ENCODE results near the gene SAMM50.

Gene SAMM50

DNA sequence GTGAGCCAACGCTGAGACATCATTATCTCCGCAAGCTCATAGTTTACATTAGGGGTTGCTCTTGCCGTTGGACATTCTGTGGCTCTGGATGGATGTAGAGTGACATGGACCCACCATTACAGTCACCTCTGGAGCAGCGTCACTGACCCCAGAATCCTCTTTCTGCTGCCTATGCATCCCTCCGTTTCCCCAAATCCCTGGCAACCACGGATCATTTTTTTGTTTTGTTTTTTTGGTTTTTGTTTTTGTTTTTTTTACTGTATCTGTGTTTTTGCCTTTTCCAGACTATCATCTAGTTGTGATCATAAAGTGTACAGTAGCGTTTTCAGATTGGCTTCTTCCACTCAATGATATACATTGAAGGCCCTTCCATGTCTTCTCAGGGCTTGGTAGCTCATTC is 72.8 kb downstream of the SAMM50 start:
- no peak for DNase-seq (ENCODE audit: low read depth in 3 of 3, low spot score in 1 of 3)

DNA sequence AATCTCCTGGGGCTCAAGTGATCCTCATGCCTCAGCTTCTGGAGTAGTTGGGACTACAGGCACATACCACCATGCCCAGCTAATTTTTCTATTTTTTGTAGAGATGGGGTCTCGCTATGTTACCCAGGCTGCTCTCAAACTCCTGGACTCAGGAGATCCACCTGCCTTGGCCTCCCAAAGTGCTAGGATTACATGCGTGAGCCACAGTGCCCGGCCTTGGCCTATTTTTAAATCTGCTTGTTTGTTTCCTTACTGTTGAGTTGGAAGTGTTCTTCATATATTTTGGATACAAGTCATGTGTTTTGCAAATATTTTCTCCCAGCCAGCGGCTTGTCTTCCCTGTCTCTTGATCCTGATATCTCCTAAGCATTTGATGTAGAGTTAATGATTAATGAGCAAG is 73.8 kb downstream of the SAMM50 start:
- no peak for DNase-seq (ENCODE audit: low read depth in 3 of 3, low spot score in 1 of 3)

DNA sequence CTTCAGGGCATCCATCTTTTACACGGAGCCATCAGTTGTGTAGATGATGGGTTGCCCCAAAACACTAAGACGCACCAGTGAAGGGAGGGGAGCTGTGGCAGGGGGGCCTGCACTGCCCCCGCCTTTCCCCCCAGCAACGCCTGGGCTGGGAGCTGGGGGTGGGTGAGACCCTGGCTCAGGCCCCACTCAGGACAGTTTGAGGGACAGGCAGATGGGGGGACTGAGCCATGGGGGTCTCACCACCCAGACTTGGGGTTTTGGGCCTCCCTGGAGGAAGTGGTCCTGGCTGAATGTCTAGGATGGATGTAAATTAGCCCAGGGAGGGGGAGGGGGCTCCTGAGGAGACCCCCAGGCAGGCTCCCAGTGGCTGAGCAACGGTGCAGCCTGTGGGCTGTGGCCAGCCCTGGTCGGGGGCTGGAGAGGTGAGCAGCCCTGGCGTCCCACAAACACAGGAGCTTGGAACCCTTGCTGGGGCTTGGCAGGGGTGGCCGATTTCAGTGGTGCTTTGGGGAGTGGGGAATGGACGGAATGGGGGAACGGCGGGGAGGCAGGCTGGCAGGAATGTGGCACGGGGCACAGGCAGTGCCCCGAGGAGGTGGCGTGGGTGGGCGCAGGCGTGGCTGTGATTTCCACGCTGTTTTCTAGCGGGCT is 74.9 kb downstream of the SAMM50 start:
- DNase-seq (ENCODE audit: low read depth in 3 of 3, low spot score in 1 of 3): no peak

DNA sequence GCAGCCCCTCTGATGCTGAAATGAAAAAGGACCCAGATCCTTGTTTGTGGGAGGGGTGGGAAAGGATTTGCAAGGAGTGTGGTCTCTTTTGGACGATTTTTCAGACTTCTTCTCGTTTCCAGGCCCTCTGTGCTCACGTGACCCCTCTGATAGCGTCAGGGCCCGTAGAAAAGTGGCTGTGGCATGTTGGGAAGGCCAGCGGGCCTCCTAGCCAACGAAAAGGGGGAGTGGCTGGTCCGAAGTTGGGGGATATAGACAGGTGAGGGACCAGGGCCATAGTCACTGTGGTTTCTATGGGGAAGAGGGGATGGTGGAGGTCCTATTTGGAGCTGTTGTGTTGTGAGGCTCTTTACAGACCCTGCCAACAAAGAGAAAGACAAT is 75.5 kb downstream of the SAMM50 start:
- DNase-seq (ENCODE audit: low read depth in 3 of 3, low spot score in 1 of 3): no peak

DNA sequence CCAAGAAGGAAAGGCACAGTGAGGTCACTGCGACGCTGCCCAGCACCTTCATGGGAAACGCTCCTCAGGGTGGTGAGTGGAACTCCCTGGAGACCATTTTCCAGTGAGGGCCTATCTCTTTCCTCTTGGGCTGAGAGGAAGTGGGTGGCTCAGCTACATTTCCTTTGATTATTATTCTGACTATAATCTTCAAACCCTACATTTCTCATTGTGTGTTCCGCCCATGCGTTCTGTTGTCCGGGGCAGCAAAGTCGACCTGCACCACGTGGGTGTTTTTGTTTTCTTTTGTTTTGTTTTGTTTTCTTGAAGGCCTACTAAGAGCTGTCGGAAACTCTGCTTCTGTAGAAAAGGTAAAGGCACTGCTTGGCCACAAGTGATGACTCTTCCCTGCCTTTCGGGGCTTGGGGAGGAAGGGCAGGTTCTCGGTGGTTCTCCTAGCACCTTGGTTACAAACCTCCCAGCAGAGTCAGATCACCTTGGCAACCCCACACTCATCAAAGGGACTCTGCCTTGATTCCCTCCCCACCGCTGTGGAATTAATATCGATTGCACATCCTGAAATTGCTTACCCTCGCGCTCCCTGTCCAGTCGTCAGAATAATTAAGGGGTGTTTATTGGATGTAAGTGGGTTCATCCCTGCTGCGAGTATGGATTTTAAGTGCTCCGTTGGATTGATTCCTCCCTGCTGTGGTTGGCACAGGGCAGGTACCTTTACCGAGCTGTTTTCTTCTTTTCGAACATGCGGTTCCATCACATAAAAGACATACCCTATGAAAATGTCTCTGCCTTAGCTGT is 76.1 kb downstream of the SAMM50 start:
- DNase-seq (ENCODE audit: low read depth in 3 of 3, low spot score in 1 of 3): no peak

GRCh38 chr22:44032126-44032730 is 77.0 kb downstream of the SAMM50 start:
- DNase-seq (ENCODE audit: low read depth in 3 of 3, low spot score in 1 of 3): no peak

DNA sequence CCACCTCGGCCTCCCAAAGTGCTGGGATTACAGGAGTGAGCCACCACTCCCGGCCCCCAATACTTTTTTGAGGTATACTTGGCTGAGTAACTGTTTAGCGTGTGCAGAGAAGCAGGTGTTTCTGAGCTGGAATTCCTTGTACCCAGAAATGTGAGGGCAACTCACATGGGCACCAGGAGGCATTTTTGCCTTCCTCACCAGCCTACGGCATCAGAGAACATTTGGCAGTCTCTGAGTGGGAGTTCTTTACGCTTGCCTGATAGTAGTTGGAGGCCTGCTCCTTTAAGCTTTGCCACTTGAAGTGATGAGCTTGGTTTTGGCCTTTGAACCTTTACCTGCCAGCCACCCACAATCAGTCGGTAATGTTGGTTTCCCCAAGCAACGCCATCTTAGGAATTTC is 78.0 kb downstream of the SAMM50 start:
- no peak for DNase-seq (ENCODE audit: low read depth in 3 of 3, low spot score in 1 of 3)

DNA sequence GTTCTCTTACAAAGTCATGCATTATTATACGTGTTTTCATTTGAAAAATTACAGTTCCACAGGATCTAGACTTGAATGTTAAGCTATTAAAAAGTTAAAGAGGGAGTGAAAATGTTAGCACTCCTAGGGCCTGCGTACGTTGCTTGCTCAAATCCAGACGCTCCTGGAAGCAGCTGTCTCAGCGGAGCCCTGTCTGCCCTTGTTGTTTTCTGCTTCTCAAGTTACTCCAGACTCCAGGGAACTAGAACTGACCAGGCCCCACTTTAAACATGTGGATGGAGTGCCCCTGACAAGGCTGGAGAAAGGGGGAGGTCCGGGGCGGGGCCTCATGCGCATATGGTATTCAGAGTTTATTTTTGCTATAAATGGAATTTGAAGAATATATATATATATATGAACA is 78.5 kb downstream of the SAMM50 start:
- no peak for DNase-seq (ENCODE audit: low read depth in 3 of 3, low spot score in 1 of 3)

GRCh38 chr22:44037519-44038375 is 82.5 kb downstream of the SAMM50 start:
- no peak for DNase-seq (ENCODE audit: low read depth in 3 of 3, low spot score in 1 of 3)

DNA sequence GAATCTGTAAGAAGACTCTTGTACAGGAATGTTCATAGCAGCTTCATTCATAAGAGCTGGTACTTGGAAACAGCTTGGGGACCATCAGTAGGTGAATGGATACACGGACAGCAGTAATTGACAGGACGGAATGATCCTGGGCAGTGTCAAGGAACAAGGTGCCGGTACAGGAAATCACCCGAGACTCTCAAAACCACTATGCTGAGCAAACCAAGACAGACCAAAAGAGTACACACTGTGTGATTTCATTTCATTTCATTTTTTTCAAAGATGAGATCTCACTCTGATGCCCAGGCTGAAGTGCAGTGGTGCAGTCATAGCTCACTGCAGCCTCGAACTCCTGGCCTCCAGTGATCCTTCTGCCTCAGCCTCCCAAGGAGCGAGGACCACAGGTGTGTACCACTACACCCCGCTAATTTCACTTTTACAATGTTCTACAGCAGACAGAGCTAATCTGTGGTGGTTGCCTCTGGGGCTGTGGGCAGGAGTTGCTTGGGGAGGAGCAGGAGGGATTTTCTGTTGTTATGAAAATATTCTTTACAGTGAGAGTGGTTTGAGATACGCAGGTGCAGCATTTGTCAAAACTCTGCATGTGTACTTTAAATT is 84.4 kb downstream of the SAMM50 start:
- no peak for DNase-seq (ENCODE audit: low read depth in 3 of 3, low spot score in 1 of 3)

GRCh38 chr22:44042249-44043218 is 87.3 kb downstream of the SAMM50 start:
- DNase-seq (ENCODE audit: low read depth in 3 of 3, low spot score in 1 of 3): no peak

DNA sequence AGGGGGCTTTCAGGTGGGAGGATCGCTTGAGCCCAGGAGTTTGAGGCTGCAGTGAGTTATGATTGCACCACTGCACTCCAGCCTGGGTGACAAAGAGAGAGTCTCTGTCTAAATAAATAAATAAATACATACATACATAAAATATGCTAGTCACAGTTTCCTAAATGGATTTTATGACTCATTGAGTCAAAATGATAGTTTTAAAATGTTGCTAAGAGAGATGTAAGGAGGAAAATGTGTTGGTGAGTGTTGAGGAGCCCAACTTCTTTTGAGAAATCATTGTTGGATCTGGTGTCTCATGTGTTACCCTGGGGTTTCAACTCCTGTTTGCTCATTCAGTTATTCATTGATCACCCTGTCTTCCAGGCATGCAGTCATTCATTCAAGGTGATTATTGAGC is 89.9 kb downstream of the SAMM50 start:
- DNase-seq (ENCODE audit: low read depth in 3 of 3, low spot score in 1 of 3): no peak

Data from stimulated activated CD4-positive, alpha-beta T cell treated with anti-CD3 and anti-CD28 coated beads, TNF-alpha, amount 100 ng/mL, for 1 hour (primary cell).